Transverse colon (tissue), 4 donors: ENCODE measurements around the gene HEPH. TPM values are rescaled to one million over a fixed set of nuclear protein-coding genes. Genes with fewer than 3 reads are reported as not detected.

Source experiments
- DNase-seq: peaks from one replicate; pipeline ENCODE4 v3.0.0-alpha.2; 2019
- H3K27ac ChIP-seq, 4 donors: fragments of 200-600 bp; sonication (generic); 2 replicates each; pipeline ENCODE4 v1.5.1; 2016 to 2018; ENCODE audit warnings: inconsistent platforms in 4 of 4
- H3K27me3 ChIP-seq: fragments of 200-600 bp; sonication (generic); 2 replicates; pipeline ENCODE4 v1.5.1; 2017; ENCODE audit warnings: inconsistent platforms
- H3K36me3 ChIP-seq, 4 donors: fragments of 200-600 bp; sonication (generic); 2 replicates each; pipeline ENCODE4 v1.5.1; 2017 to 2019; ENCODE audit warnings: inconsistent platforms in 4 of 4
- H3K4me1 ChIP-seq, 4 donors: fragments of 200-600 bp; sonication (generic); 2 replicates each; pipeline ENCODE4 v1.5.1; 2017 to 2020; ENCODE audit warnings: inconsistent platforms in 4 of 4
- H3K4me3 ChIP-seq, 4 donors: fragments of 200-600 bp; sonication (generic); 1 replicate in 1 of 4; 2 replicates in 3 of 4; pipeline versions ENCODE4 v1.5.1 to v1.6.1; 2017 to 2019; ENCODE audit warnings: inconsistent platforms in 4 of 4
- H3K9me3 ChIP-seq, 2 donors: fragments of 200-600 bp; sonication (generic); 2 replicates each; pipeline ENCODE4 v1.5.1; 2017 to 2019; ENCODE audit warnings: inconsistent platforms in 2 of 2
- CTCF ChIP-seq, 5 experiments: fragments of 200-600 bp in 3 of 5; fragments of 450-650 bp in 2 of 5; sonication (generic) in 3 of 5; IDR thresholded peaks; 1 replicate in 2 of 5; 2 replicates in 3 of 5; pipeline ENCODE4 v1.5.1; 2016 to 2017; ENCODE audit warnings: antibody characterized with exemption in 5 of 5, inconsistent platforms in 3 of 5, mild to moderate bottlenecking in 2 of 5, moderate library complexity in 1 of 5
- EP300 ChIP-seq: sonication (generic); formaldehyde crosslinking; IDR thresholded peaks from one replicate; pipeline ENCODE4 v1.6.1; 2017; ENCODE audit warnings: antibody characterized with exemption, low read depth
- POLR2A ChIP-seq: fragments of 450-650 bp; IDR thresholded peaks from one replicate; pipeline ENCODE4 v1.6.1; 2016; ENCODE audit warnings: antibody characterized with exemption, mild to moderate bottlenecking, moderate library complexity
- POLR2AphosphoS5 ChIP-seq, 3 donors: sonication (generic); formaldehyde crosslinking; IDR thresholded peaks; one replicate each; pipeline ENCODE4 v1.6.1; 2016; ENCODE audit warnings: antibody characterized with exemption in 3 of 3
- WGBS, 2 donors: methylation state at CpG; one replicate each; pipeline ENCODE4 v1.1.5; 2018; ENCODE audit warnings: low coverage in 1 of 2; 5-methylcytosine and 5-hydroxymethylcytosine counted together
- in situ Hi-C, 4 donors: fragments of 200-750 bp; cut with MboI; loops; one replicate each; pipeline versions ENCODE4 v1.15.0 to v1.15.1; 2017; ENCODE audit warnings: low sequenced_read_pairs in 3 of 4, low pct_ligation_motif_present in 1 of 4, low pct_unique_long_range_greater_than_20kb in 1 of 4
- intact Hi-C: fragments of 100-400 bp; cut with DNase I; formaldehyde crosslinking; loops from one replicate; pipeline ENCODE4 v1.15.1; 2023; ENCODE audit warnings: low total_unique reads
- total RNA-seq, 4 donors: library from RNA; depleted of rRNA; stranded (reverse); fragments of >200 nt; gene quantifications; one replicate each; pipeline ENCODE4 v1.1.0, GENCODE V29; 2016

HEPH gene
- total RNA-seq, 4 donors from 2014 or later, result 114 to 205 (median 155) TPM

- peak; percentile 60 for DNase-seq
Observed at GRCh38 chrX:66200855-66201795, 37.1 kb downstream of the HEPH start.

GRCh38 chrX:66203114-66203513 is 39.1 kb downstream of the HEPH start:
- WGBS, 2 donors, result 55 to 57% methylated on average over 4 to 5 of the region's 5 CpGs
- intact Hi-C loops, result no loop called here

More at GRCh38 chrX:66200855-66201795, 37.1 kb downstream of the HEPH start:
- Histone ChIP-seq H3K4me1 (peaks cover 0 to 14% (median 2%) of the 10 kb centered on the region in 4 donors), H3K36me3 (no peaks in the 10 kb centered on the region), H3K9me3 (no peaks in the 10 kb centered on the region), H3K4me3 (no peak overlapping the region), H3K27ac (peak overlapping the region; percentile 61 to 75 (median 68)), H3K27me3 (no peaks in the 10 kb centered on the region)
- intact Hi-C loops (no loop called here), in situ Hi-C loops (no loop called here)
- TF ChIP-seq EP300 (no peak), CTCF (IDR thresholded peaks at IDR 0.05) (peak; percentile 19 to 35 (median 24)), POLR2A (no peak), POLR2AphosphoS5 (IDR thresholded peaks at IDR 0.05) (no peak)
- 0 to 26% methylated on average over 1 to 5 of the region's 5 CpGs for WGBS, 2 donors

GRCh38 chrX:66221856-66222255 is 57.8 kb downstream of the HEPH start:
- in situ Hi-C loops (no loop called here), intact Hi-C loops (no loop called here)
- WGBS, 2 donors, result 91% methylated on average over 3 of the region's 3 CpGs; no CpG with 5 or more reads in 1 of the 2 donors
- Histone ChIP-seq H3K9me3 (no peaks in the 10 kb centered on the region), H3K36me3 (no peaks in the 10 kb centered on the region), H3K27me3 (no peaks in the 10 kb centered on the region), H3K27ac (no peak overlapping the region), H3K4me1 (no peaks in the 10 kb centered on the region), H3K4me3 (no peak overlapping the region)
- no peak for DNase-seq
- TF ChIP-seq POLR2A (no peak), CTCF (IDR thresholded peaks at IDR 0.05) (no peak), POLR2AphosphoS5 (IDR thresholded peaks at IDR 0.05) (no peak), EP300 (no peak)

More at GRCh38 chrX:66203114-66203513, 39.1 kb downstream of the HEPH start:
- in situ Hi-C loops, result no loop called here
- Histone ChIP-seq H3K4me1 (peaks cover 0 to 14% (median 2%) of the 10 kb centered on the region in 4 donors), H3K27ac (no peak overlapping the region), H3K36me3 (peaks cover 0 to 3% (median 0%) of the 10 kb centered on the region in 4 donors), H3K27me3 (no peaks in the 10 kb centered on the region), H3K9me3 (no peaks in the 10 kb centered on the region), H3K4me3 (no peak overlapping the region)
- TF ChIP-seq POLR2AphosphoS5 (IDR thresholded peaks at IDR 0.05) (no peak), CTCF (IDR thresholded peaks at IDR 0.05) (no peak), POLR2A (no peak), EP300 (no peak)
- no peak for DNase-seq

- no peaks in the 10 kb centered on the region for H3K4me1 ChIP-seq
- DNase-seq, result no peak
- H3K27ac ChIP-seq, result no peak overlapping the region
- in situ Hi-C loops (no loop called here), intact Hi-C loops (no loop called here)
- H3K27me3 ChIP-seq, result no peaks in the 10 kb centered on the region
- TF ChIP-seq POLR2A (no peak), EP300 (no peak), CTCF (IDR thresholded peaks at IDR 0.05) (no peak), POLR2AphosphoS5 (IDR thresholded peaks at IDR 0.05) (no peak)
- H3K9me3 ChIP-seq, result no peaks in the 10 kb centered on the region
- no peaks in the 10 kb centered on the region for H3K36me3 ChIP-seq
- no peak overlapping the region for H3K4me3 ChIP-seq
- WGBS, 2 donors, result 75 to 94% methylated on average over 2 of the region's 2 CpGs
Observed at GRCh38 chrX:66232296-66232695, 68.2 kb downstream of the HEPH start.
